NCI-H460 (cell line): Measurements from ENCODE around the gene HMGCS2. TPM values are rescaled to one million over a fixed set of nuclear protein-coding genes. Genes with fewer than 3 reads are reported as not detected.

Experiments
- DNase-seq: peaks from one replicate; pipeline ENCODE4 v3.0.0-alpha.2; 2016; ENCODE audit warnings: low read depth; ENCODE audit errors: extremely low read depth
- polyA plus RNA-seq: library from polyadenylated mRNA; depleted of rRNA; stranded (reverse); fragments of >200 nt; gene quantifications from 2 replicates; pipeline ENCODE4 v1.2.3, GENCODE V29; 2014; cell fraction: nucleus; rRNA removed
- total RNA-seq: library from RNA; depleted of rRNA; stranded (reverse); fragments of >200 nt; shearing (Covaris generic); gene quantifications from 2 replicates; pipeline ENCODE4 v1.2.3, GENCODE V29; 2014; rRNA removed

The HMGCS2 gene
- not detected in 2 replicates for total RNA-seq
- polyA plus RNA-seq: not detected in 2 replicates

DNA sequence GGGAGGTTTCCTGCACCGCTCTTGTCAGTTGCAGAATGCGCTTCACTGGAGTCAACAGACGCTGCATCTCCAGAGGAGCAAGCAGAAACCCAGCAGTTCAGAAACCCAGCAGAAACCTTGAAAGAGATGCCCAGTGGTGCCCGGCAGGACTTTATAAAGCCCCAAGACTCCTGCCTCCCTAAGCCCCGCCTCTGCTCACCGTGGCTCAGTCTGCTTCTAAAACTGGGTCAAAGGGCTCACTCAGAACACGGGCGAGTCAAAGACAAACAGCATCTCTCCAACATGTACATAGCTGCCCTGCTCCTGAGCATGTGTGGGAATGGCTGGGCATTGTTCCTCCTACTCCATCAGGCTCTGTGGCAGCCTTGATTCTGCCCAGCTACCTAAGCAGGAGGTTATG lies at the start of gene HMGCS2:
Gene HMGCS2 (minus strand): TSS at position 128 of the 400 bp plus-strand sequence. CDS start 61 bp downstream, at position 67.
- no peak for DNase-seq

DNA sequence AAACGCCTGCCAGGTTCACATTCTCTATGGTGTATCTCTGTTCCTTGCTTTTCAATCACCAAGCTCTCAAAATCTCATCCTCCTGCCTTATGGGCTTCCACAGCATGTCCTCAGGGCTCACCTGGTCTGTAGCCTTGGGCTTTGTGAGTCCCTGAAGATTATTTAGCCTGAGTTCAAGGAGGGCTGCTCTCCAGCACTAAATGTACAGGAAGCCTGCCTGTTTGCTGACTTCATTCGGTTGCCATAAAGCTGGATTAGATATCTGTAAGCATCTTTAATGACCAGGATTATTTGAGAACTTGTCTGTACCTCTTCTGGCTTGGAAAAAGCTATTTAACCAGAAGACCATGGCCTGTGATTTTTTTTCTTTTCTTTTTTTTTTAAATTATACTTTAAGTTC lies 49.5 kb upstream of the HMGCS2 start:
- no peak for DNase-seq

- no peak for DNase-seq
These were observed 47.7 kb upstream of the HMGCS2 start for GRCh38 chr1:119816407-119816806.

GRCh38 chr1:119815928-119816327 lies 47.2 kb upstream of the HMGCS2 start:
- DNase-seq: no peak

GRCh38 chr1:119815361-119815760 lies 46.7 kb upstream of the HMGCS2 start:
- DNase-seq: no peak

DNA sequence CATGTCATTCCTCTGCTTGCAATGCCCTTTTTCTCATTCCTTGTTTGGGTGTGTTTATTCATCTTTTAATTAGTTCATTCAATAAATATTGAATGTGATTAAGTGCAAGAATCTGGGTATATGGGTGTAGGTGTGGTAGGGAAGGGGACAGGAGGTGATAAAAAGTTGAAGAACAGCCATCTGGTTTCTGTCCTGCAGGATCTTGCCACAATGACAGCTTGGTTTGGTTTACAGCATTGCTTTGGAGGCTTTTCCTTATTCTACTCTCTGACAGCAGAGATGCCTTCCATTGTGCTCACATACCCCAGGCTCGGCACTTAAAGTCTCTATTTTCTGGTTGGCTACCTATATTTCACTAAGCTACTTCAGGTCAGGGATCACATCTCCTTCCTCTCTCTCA lies 45.6 kb upstream of the HMGCS2 start:
- DNase-seq: no peak

DNA sequence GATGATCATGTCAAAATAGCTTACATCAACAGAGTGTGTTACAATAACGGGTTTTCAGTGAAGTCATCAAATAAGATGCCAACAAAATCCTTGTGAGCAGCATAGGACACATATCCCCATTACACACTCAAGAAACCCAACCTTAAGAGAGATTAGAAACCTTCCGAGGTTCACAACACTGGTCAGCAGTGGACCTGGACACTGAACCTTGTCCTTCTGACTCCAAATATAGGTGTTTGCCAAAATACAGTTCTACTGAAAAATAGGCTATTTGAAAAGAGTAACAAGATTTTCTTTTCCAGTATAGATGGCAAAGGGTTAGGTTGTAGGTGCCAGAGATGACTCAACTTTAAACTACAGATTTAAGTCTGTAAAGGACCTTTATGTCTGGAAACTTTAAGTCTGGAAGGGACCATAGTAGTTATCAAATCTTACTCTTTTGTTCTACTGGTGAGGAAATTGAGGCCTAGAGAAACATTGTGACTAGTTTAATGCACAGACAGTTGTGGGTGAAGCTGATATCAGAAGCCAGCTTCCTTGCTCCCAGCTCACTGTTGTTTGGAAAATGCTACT lies 43.4 kb upstream of the HMGCS2 start:
- DNase-seq: no peak

DNA sequence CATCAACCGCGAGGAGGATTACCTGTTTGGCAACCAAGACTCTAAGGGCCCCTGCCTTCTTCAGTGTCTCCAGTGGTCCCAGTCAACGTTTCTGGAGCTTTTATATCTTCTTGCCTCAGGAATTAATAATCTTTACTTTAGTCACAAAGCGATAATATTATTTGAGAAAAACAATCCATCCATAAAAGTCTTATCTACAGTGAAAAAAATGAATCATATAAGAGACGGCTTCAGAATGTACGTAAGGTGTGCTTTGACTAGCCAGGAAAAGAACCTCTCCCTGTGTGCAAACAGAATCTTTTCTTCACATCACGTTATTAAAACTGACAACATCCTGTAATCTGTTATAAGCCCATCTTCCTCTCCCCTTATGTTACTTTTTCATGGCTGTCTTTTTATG lies 42.7 kb upstream of the HMGCS2 start, which contains the start of gene REG4:
Gene REG4 (minus strand): TSS at position 74 of the 400 bp plus-strand sequence. CDS start 2,691 bp downstream, outside the sequence.
- no peak for DNase-seq

DNA sequence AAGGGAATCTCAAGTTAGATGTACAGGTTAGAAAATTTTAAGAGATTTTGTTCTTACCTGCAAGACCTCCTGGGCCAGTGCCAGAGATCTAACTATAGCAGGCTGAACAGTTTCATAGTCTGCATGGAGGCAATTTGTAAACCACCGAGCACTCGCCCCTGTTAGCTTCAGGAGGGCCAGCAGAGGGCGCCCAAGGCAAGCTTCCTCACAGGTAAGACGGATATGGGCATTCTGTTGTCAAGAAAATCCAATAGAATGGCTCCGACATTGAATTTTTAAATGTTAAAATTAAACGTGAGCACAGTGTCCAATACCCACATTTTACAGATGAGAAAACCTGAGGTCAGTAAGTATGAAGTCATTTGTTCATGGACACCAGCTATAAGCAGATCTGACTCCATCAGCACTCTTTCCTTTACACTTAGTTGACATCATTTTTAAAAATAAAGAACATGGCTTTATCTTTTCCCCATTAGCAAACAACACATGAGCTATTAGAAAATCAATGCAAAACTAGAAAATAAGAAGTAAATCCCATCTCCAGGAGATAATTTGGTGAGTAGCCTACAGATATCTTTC lies 40.4 kb upstream of the HMGCS2 start:
- DNase-seq: peak; percentile 49

GRCh38 chr1:119808491-119808890 lies 39.8 kb upstream of the HMGCS2 start:
- DNase-seq: no peak

- DNase-seq: no peak
These were observed 37.8 kb upstream of the HMGCS2 start for GRCh38 chr1:119806489-119806888.

GRCh38 chr1:119805746-119806145 lies 37.0 kb upstream of the HMGCS2 start:
- DNase-seq: no peak

GRCh38 chr1:119805247-119805646 lies 36.5 kb upstream of the HMGCS2 start:
- DNase-seq: no peak

DNA sequence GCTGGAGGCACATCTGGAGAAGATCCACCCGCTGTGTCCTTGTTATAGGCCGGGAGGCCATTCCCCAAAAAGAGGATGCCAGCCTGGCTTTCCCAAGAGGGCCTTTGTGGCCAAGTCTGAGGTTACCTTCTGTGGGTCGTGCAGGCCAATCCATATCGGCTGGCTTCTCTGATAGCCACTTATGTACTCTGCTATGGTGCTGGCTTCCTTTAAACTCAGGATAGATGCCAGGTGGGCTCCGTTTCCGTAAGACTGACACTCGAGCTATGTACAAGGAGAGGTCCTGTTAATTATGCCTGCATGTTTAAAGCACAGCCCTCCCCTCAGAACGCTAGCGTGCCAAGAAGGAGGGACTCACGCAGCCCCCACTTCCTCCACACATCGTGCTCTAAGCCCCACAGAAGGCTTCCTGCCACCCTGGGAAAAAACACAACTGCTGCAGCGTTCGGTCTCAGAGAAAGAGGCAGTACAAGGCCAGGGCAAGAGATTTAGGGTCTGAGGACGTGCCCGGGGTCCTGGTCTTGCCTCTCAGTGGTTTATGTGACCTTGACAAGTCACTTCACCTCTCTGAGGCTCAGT lies 31.0 kb upstream of the HMGCS2 start:
- no peak for DNase-seq

DNA sequence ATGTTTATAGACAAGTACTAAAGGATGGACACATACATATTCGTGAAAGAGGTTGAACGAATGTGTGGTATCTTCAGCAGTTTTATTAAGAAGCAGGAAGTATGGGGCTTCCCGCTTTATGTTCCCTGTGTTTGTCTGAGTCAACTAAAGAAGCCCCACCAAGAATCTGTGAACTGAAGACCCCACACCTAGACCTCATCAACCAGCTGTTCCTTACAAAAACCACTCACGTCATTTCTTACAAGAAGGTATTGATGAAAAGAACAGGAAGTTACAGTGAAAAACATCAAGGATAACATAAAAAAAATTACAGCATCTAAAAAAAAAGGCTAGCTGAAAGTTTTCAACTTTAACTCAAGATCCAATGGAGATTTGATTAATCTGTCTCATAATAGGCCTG lies 30.3 kb upstream of the HMGCS2 start:
- no peak for DNase-seq

GRCh38 chr1:119797606-119798005 lies 28.9 kb upstream of the HMGCS2 start:
- no peak for DNase-seq

DNA sequence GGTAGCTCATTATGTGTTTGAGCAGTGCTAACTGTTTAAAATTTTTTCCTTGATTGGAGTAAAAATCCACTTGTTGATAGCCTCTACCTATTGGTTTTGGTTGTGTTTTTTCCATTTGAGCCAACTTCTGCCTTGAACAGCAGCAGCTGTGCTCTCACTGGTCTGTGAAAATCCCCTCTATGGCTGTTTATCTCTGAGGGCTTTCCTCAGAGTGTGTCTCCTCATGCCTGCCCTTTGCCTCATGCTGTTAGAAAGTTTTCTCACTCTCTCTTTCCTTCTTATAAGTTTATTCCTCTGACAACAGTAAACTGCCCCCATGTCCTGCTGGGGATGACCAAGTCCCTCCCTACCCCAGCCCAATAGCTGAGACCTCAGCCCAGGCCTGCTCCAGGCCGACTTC lies 28.5 kb upstream of the HMGCS2 start:
- DNase-seq: no peak

DNA sequence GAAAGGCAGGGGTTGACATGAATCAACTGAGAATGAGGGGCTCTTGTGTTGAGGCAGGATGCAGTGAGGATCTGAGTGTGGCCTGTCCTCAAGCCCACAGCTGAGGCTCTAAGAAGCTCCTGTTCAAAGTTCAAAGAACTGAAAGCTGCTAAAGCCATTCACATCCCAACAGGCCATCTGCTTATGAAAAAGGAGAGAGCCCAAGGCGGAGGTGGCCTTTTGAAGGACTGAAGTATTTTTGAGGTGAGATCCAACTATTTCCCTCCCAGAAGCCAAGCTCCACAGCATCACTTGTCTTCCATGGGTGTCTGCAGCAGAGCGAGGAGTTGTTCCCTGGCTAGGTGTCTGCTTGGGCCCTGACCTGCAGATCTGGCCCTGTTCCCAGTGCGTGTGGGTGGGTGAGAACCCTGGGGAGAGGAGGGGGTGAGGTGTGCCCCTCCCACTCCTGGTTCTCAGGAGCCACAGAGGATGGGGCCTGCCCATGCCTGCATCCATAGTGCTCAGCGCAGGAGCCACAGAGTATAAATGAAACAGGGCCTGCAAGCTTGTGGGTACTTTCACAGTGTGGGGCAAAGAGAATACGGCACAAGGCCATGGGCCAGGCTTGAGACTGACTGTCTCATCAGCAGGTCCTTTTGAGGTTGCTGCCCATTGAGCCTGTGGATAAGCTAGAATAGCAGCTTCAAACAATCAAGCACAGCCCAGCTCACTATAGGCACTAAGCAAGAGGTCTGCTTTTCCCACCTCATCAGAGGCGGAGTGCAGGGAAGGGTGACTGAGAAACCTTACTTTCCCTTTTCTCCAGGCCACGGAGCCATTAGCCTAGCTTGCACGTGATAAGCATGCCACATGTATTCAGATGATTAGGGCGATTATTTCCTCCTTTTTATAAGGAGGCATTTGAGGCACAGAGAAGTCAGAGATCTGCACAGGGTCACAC lies 26.8 kb upstream of the HMGCS2 start:
- no peak for DNase-seq

GRCh38 chr1:119794876-119795240 lies 26.2 kb upstream of the HMGCS2 start:
- no peak for DNase-seq

GRCh38 chr1:119794230-119794875 lies 25.6 kb upstream of the HMGCS2 start:
- no peak for DNase-seq

GRCh38 chr1:119791377-119791776 lies 22.7 kb upstream of the HMGCS2 start:
- DNase-seq: no peak
